ENCODE results near the gene AGO4.

Gene AGO4

GRCh38 chr1:35844826-35845225, 37.0 kb downstream of the AGO4 start:
- Histone ChIP-seq H3K36me3 (ENCODE audit: insufficient read depth) (no peaks in the 10 kb centered on the region), H3K27me3 (ENCODE audit: insufficient read depth, low read depth) (no peaks in the 10 kb centered on the region), H3K4me1 (ENCODE audit: low read depth, poor library complexity, severe bottlenecking) (no peaks in the 10 kb centered on the region), H2AFZ (ENCODE audit: low read depth) (no peak overlapping the region), H4K20me1 (ENCODE audit: insufficient read depth) (no peaks in the 10 kb centered on the region), H3K27ac (no peak overlapping the region), H3K4me2 (no peak overlapping the region), H3K4me3 (IDR thresholded peaks at IDR 0.05; ENCODE audit: insufficient read depth, low read depth, low read length) (no peak overlapping the region), H3K79me2 (ENCODE audit: insufficient read depth, low read depth) (no peaks in the 10 kb centered on the region), H3K9ac (no peak overlapping the region)
- no peak for TF ChIP-seq CTCF (conservative IDR thresholded peaks at IDR 0.05; ENCODE audit: low read depth, low read length)

GRCh38 chr1:35845766-35846165, 38.0 kb downstream of the AGO4 start:
- Histone ChIP-seq H2AFZ (ENCODE audit: low read depth) (no peak overlapping the region), H3K4me2 (no peak overlapping the region)

GRCh38 chr1:35847935-35848565, 40.2 kb downstream of the AGO4 start:
- Histone ChIP-seq H3K79me2 (ENCODE audit: insufficient read depth, low read depth) (no peaks in the 10 kb centered on the region), H3K4me2 (no peak overlapping the region), H3K27ac (no peak overlapping the region), H3K36me3 (ENCODE audit: insufficient read depth) (no peaks in the 10 kb centered on the region), H3K4me3 (IDR thresholded peaks at IDR 0.05; ENCODE audit: insufficient read depth, low read depth, low read length) (no peak overlapping the region), H3K27me3 (ENCODE audit: insufficient read depth, low read depth) (no peaks in the 10 kb centered on the region), H3K9ac (no peak overlapping the region), H3K4me1 (ENCODE audit: low read depth, poor library complexity, severe bottlenecking) (no peaks in the 10 kb centered on the region), H4K20me1 (ENCODE audit: insufficient read depth) (no peaks in the 10 kb centered on the region), H2AFZ (ENCODE audit: low read depth) (no peak overlapping the region)
- TF ChIP-seq CTCF (conservative IDR thresholded peaks at IDR 0.05; ENCODE audit: low read depth, low read length): no peak

More at GRCh38 chr1:35845766-35846165, 38.0 kb downstream of the AGO4 start:
- Histone ChIP-seq H3K79me2 (ENCODE audit: insufficient read depth, low read depth) (no peaks in the 10 kb centered on the region), H3K27ac (no peak overlapping the region), H3K36me3 (ENCODE audit: insufficient read depth) (no peaks in the 10 kb centered on the region), H3K9ac (no peak overlapping the region), H3K4me3 (IDR thresholded peaks at IDR 0.05; ENCODE audit: insufficient read depth, low read depth, low read length) (no peak overlapping the region), H3K27me3 (ENCODE audit: insufficient read depth, low read depth) (no peaks in the 10 kb centered on the region), H3K4me1 (ENCODE audit: low read depth, poor library complexity, severe bottlenecking) (no peaks in the 10 kb centered on the region), H4K20me1 (ENCODE audit: insufficient read depth) (no peaks in the 10 kb centered on the region)
- TF ChIP-seq CTCF (conservative IDR thresholded peaks at IDR 0.05; ENCODE audit: low read depth, low read length): no peak

- no peak overlapping the region for H3K4me2 ChIP-seq
- H4K20me1 ChIP-seq (ENCODE audit: insufficient read depth): no peaks in the 10 kb centered on the region
- no peaks in the 10 kb centered on the region for H3K27me3 ChIP-seq (ENCODE audit: insufficient read depth, low read depth)
- H2AFZ ChIP-seq (ENCODE audit: low read depth): no peak overlapping the region
- H3K4me1 ChIP-seq (ENCODE audit: low read depth, poor library complexity, severe bottlenecking): no peaks in the 10 kb centered on the region
- no peaks in the 10 kb centered on the region for H3K79me2 ChIP-seq (ENCODE audit: insufficient read depth, low read depth)
- no peak overlapping the region for H3K4me3 ChIP-seq (IDR thresholded peaks at IDR 0.05; ENCODE audit: insufficient read depth, low read depth, low read length)
- no peak overlapping the region for H3K27ac ChIP-seq
- no peak overlapping the region for H3K9ac ChIP-seq
- no peaks in the 10 kb centered on the region for H3K36me3 ChIP-seq (ENCODE audit: insufficient read depth)
- no peak for TF ChIP-seq CTCF (conservative IDR thresholded peaks at IDR 0.05; ENCODE audit: low read depth, low read length)
Observed at GRCh38 chr1:35850051-35850450, 42.2 kb downstream of the AGO4 start.

Measured in KMS-11 (cell line).